HepG2 (cell line): ENCODE results near the gene HDAC4. TPM values are rescaled to one million over a fixed set of nuclear protein-coding genes. Genes with fewer than 3 reads are reported as not detected.

Source experiments
- ATAC-seq: fragments of 200-7000 bp; cut with Tn5 transposase; 3 replicates; pipeline ENCODE4 v1.9.1; 2020; ENCODE audit warnings: mild to moderate bottlenecking, moderate library complexity
- BruUV-seq: library from RNA; stranded (reverse); fragments of 400-500 nt; replicated peaks from 2 replicates; lab custom pipeline; 2021; lab: Mats Ljungman, UMichigan
- CTCF ChIA-PET: fragments of 300-600 bp; formaldehyde crosslinking; extraction: SDS; loops from one replicate; lab custom pipeline; 2021; ENCODE audit warnings: low total read pairs, inconsistent platforms, low intra/inter-chr PET ratio; lab: Yijun Ruan, JAX
- POLR2A ChIA-PET: fragments of 350-600 bp; sonication (Branson Sonifier 250); formaldehyde crosslinking; loops from one replicate; lab custom pipeline; 2020; ENCODE audit warnings: antibody characterized with exemption, inconsistent platforms; lab: Yijun Ruan, JAX
- DNase-seq: peaks from one replicate; pipeline ENCODE4 v3.0.0-alpha.2; 2015; ENCODE audit warnings: low spot score
- FAIRE-seq: peaks from 3 replicates; lab custom pipeline; 2011; peaks lifted over from hg19 to GRCh38; lab: Jason Lieb, UNC
- H2AFZ ChIP-seq: one replicate; pipeline ENCODE4 v1.6.1; 2011; ENCODE audit warnings: low read length, inconsistent platforms
- H3K27ac ChIP-seq: fragments of 300-600 bp; 3 replicates; pipeline ENCODE4 v1.8.0; 2011; ENCODE audit warnings: mixed run types, mild to moderate bottlenecking, mixed read lengths, low read length, inconsistent platforms; ENCODE audit not compliant: insufficient read depth; ENCODE audit errors: extremely low read length
- H3K27me3 ChIP-seq, 2 experiments: fragments of 200-600 bp in 1 of 2; 2 replicates in 1 of 2; 3 replicates in 1 of 2; pipeline versions ENCODE4 v1.6.0 to v1.8.0; 2011; ENCODE audit warnings: low read length in 2 of 2, mild to moderate bottlenecking in 2 of 2, moderate library complexity in 2 of 2, inconsistent platforms in 1 of 2; ENCODE audit not compliant: insufficient read depth in 2 of 2, control insufficient read depth in 1 of 2
- H3K36me3 ChIP-seq, 2 experiments: fragments of 200-600 bp in 1 of 2; replicated peaks in 1 of 2; 2 replicates in 1 of 2; 3 replicates in 1 of 2; pipeline versions ENCODE4 v1.5.1 to v1.8.0; 2011; ENCODE audit warnings: low read length in 2 of 2, inconsistent platforms in 1 of 2; ENCODE audit not compliant: insufficient read depth in 2 of 2, control insufficient read depth in 1 of 2
- H3K4me1 ChIP-seq: 2 replicates; pipeline ENCODE4 v1.5.1; 2012; ENCODE audit warnings: low read length, inconsistent platforms; ENCODE audit not compliant: insufficient read depth
- H3K4me2 ChIP-seq: 2 replicates; pipeline ENCODE4 v1.6.0; 2011; ENCODE audit warnings: low read depth, low read length, inconsistent platforms
- H3K4me3 ChIP-seq, 3 experiments: fragments of 200-600 bp in 1 of 3; sonication (generic), shearing (Covaris generic) in 1 of 3; replicated peaks in 1 of 3; 2 replicates each; pipeline ENCODE4 v1.5.1; 2011 to 2016; ENCODE audit warnings: low read length in 3 of 3, inconsistent platforms in 2 of 3, low read depth in 2 of 3, mild to moderate bottlenecking in 2 of 3, control low read depth in 1 of 3, mixed read lengths in 1 of 3; ENCODE audit not compliant: insufficient read depth in 1 of 3
- H3K79me2 ChIP-seq: one replicate; pipeline ENCODE4 v1.6.1; 2011; ENCODE audit warnings: low read length, inconsistent platforms; ENCODE audit not compliant: insufficient read depth
- H3K9ac ChIP-seq: 2 replicates; pipeline ENCODE4 v1.6.0; 2011; ENCODE audit warnings: mild to moderate bottlenecking, low read depth, low read length, inconsistent platforms; ENCODE audit not compliant: insufficient read depth
- H3K9me3 ChIP-seq: 2 replicates; pipeline ENCODE4 v1.5.1; 2012; ENCODE audit warnings: mild to moderate bottlenecking, low read length
- H4K20me1 ChIP-seq: 2 replicates; pipeline ENCODE4 v1.6.0; 2011; ENCODE audit warnings: inconsistent platforms, mild to moderate bottlenecking, low read length, moderate library complexity; ENCODE audit not compliant: insufficient read depth
- CREB3 ChIP-seq: sonication (generic); formaldehyde crosslinking; IDR thresholded peaks from 2 replicates; pipeline ENCODE4 v1.5.0; 2020; ENCODE audit warnings: missing genetic modification reagents
- MTA1 ChIP-seq: sonication (generic); formaldehyde crosslinking; IDR thresholded peaks from 2 replicates; pipeline ENCODE4 v1.4.0; 2020; ENCODE audit warnings: missing genetic modification reagents, mild to moderate bottlenecking, borderline replicate concordance
- PRPF4 ChIP-seq: fragments of 200-400 bp; formaldehyde crosslinking; IDR thresholded peaks from 2 replicates; pipeline ENCODE4 v1.6.1; 2016; ENCODE audit warnings: low read length, low read depth; ENCODE audit not compliant: poor library complexity, severe bottlenecking
- SIN3B ChIP-seq: fragments of 150-350 bp; IDR thresholded peaks from 2 replicates; pipeline ENCODE4 v1.6.1; 2014; ENCODE audit warnings: low read length
- ZNF281 ChIP-seq: sonication (generic); formaldehyde crosslinking; IDR thresholded peaks from 2 replicates; pipeline ENCODE4 v1.4.0; 2020; ENCODE audit warnings: missing genetic modification reagents, borderline replicate concordance
- ZNF414 ChIP-seq: sonication (generic); formaldehyde crosslinking; IDR thresholded peaks from 2 replicates; pipeline ENCODE4 v1.5.0; 2020; ENCODE audit warnings: missing genetic modification reagents
- ZNF451 ChIP-seq: sonication (generic); formaldehyde crosslinking; IDR thresholded peaks from 2 replicates; pipeline ENCODE4 v1.5.0; 2020; ENCODE audit warnings: mild to moderate bottlenecking, missing genetic modification reagents
- ZNF577 ChIP-seq: sonication (generic); formaldehyde crosslinking; IDR thresholded peaks from 2 replicates; pipeline ENCODE4 v1.4.0; 2020; ENCODE audit warnings: mild to moderate bottlenecking, low read depth, missing genetic modification reagents, borderline replicate concordance
- ZNF670 ChIP-seq: sonication (generic); formaldehyde crosslinking; IDR thresholded peaks from 2 replicates; pipeline ENCODE4 v1.8.0; 2022; ENCODE audit warnings: mild to moderate bottlenecking, missing genetic modification reagents, borderline replicate concordance
- ZNF766 ChIP-seq: sonication (generic); formaldehyde crosslinking; IDR thresholded peaks from 2 replicates; pipeline ENCODE4 v1.5.0; 2020; ENCODE audit warnings: missing genetic modification reagents, borderline replicate concordance
- ZNF878 ChIP-seq: sonication (generic); formaldehyde crosslinking; IDR thresholded peaks from 2 replicates; pipeline ENCODE4 v1.8.1; 2023; ENCODE audit warnings: mild to moderate bottlenecking, missing genetic modification reagents, moderate library complexity
- WGBS: methylation state at CpG from one replicate; pipeline ENCODE4 v1.1.6; 2017; ENCODE audit warnings: low lambda C conversion rate; 5-methylcytosine and 5-hydroxymethylcytosine counted together
- in situ Hi-C: cut with HindIII; loops from 2 replicates; pipeline ENCODE4 v1.10.0; 2017; ENCODE audit warnings: low pct_unique_long_range_greater_than_20kb; ENCODE audit not compliant: extremely low pct_ligation_motif_present
- intact Hi-C: fragments of 100-400 bp; cut with micrococcal nuclease; formaldehyde crosslinking; loops from one replicate; pipeline ENCODE4 v1.10.0; 2022; ENCODE audit not compliant: unreplicated experiment
- polyA plus RNA-seq, 8 experiments: library from polyadenylated mRNA; depleted of rRNA in 3 of 8; stranded (reverse) in 7 of 8; unstranded in 1 of 8; fragments of >200 nt; fragmentation: Illumina TruSeq in 4 of 8; extraction: Trizol in 4 of 8; gene quantifications; 2 replicates each; pipeline versions ENCODE4 v1.2.1 to v1.2.3, GENCODE V29; 2011 to 2016; ENCODE audit warnings: low read depth in 4 of 8, missing spikeins in 1 of 8, mixed read lengths in 1 of 8; ENCODE audit not compliant: insufficient read depth in 1 of 8
- total RNA-seq, 5 experiments: library from RNA; depleted of rRNA; stranded (reverse); fragments of >200 nt; fragmentation: Illumina TruSeq; extraction: Trizol; gene quantifications; 2 replicates each; pipeline ENCODE4 v1.2.3, GENCODE V29; 2016; ENCODE audit warnings: low read depth in 1 of 5

Gene HDAC4
- total and polyA plus RNA-seq, 2 of the 13 experiments (the other 11 are each of a cell fraction or from before 2014, with no cell fraction given): 10.1 to 11.5 TPM

- TF ChIP-seq ZNF281 (CRISPR knock-in tag): no peak
- TF ChIP-seq PRPF4: no peak
- TF ChIP-seq CREB3 (CRISPR knock-in tag): no peak
- TF ChIP-seq, all 625 proteins: peak for 0
Observed at GRCh38 chr2:239351687-239352086, 49.1 kb downstream of the HDAC4 start (continued).

GRCh38 chr2:239349453-239350135 lies 51.2 kb downstream of the HDAC4 start:
- no TSS peak for BruUV-seq
- Histone ChIP-seq H3K27ac (no peak overlapping the region), H3K4me2 (no peak overlapping the region), H2AFZ (no peak overlapping the region), H3K9ac (no peak overlapping the region), H3K4me3 (no peak overlapping the region), H3K27me3 (no peaks in the 10 kb centered on the region), H3K36me3 (peaks cover 17 to 32% of the 10 kb centered on the region in 2 experiments), H3K4me1 (peaks cover 7% of the 10 kb centered on the region), H4K20me1 (peaks cover 4% of the 10 kb centered on the region; the same call in 1 of the 2 replicates), H3K79me2 (peaks cover 28% of the 10 kb centered on the region), H3K9me3 (peaks cover 1% of the 10 kb centered on the region)
- CTCF ChIA-PET: no interaction called here
- in situ Hi-C loops (no loop called here), intact Hi-C loops (no loop called here)
- DNase-seq: no peak
- FAIRE-seq: no peak
- POLR2A ChIA-PET: no interaction called here
- TF ChIP-seq ZNF766 (CRISPR knock-in tag): no peak
- no peak for TF ChIP-seq ZNF577 (CRISPR knock-in tag)
- TF ChIP-seq MTA1 (CRISPR knock-in tag): 0 out of 2 replicates have a peak, but pooled peaks have one; percentile 28
- TF ChIP-seq ZNF414 (CRISPR knock-in tag): no peak
- no peak for TF ChIP-seq ZNF451
- TF ChIP-seq SIN3B: no peak
- TF ChIP-seq ZNF670: no peak
- no peak for TF ChIP-seq ZNF878 (CRISPR knock-in tag)
- WGBS: 97% methylated on average over 25 of the region's 25 CpGs
- no peak for ATAC-seq
